Measurements from ENCODE around the gene GNB4. TPM values are rescaled to one million over a fixed set of nuclear protein-coding genes. Genes with fewer than 3 reads are reported as not detected.
A peak's percentile ranks its signal among the peaks of the same experiment; 100 is the strongest.

GNB4 gene
- total and polyA plus RNA-seq, 10 donors: 5.5 to 47.5 (median 41.5) TPM

DNA sequence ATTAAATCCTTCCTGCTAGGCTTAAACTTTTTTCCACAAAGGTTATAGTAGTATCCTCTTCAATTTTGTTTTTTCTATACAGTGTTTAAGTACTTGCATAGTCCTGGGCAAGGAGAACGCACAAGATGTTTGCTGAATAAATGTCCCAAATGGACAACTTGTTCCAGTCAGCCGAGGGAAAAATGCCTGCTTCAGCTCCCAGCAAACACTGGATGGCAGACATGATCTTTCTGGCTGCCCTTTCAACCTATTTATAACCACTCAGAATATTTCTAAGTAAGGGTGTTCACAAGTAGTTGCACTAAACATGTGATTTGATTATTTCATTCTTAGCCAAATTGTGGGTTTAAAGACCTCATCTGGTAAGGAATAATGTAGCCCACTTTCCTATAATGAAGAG lies 29.8 kb downstream of the GNB4 start:
- DNase-seq: no peak
- WGBS, 5 donors: 58 to 71% (median 69%) methylated on average over 2 of the region's 2 CpGs
- H3K36me3 ChIP-seq: peaks cover 0 to 84% (median 24%) of the 10 kb centered on the region in 6 donors

DNA sequence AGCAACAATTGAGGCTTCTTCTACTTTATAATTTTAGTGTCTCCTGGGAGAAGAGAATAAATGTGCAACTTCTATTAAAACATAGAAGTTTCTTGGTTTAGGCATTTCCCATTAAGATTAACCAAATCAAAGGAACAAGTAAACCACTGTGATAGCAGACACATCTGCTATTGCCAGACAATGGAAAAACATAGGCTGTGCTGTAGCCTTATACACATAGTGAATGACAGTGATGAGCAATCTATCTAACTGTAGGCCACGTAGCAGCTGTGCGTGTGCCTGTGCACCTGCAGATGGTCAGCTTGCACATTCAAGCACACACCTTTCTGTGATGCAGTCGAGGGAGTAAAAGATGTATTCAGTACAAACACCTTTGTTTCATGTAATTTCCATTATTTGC lies 32.7 kb downstream of the GNB4 start:
- TF ChIP-seq POLR2AphosphoS5 (IDR thresholded peaks at IDR 0.05): peak in 1 of 3 donors; percentile 10
- TF ChIP-seq, protein P1, sequence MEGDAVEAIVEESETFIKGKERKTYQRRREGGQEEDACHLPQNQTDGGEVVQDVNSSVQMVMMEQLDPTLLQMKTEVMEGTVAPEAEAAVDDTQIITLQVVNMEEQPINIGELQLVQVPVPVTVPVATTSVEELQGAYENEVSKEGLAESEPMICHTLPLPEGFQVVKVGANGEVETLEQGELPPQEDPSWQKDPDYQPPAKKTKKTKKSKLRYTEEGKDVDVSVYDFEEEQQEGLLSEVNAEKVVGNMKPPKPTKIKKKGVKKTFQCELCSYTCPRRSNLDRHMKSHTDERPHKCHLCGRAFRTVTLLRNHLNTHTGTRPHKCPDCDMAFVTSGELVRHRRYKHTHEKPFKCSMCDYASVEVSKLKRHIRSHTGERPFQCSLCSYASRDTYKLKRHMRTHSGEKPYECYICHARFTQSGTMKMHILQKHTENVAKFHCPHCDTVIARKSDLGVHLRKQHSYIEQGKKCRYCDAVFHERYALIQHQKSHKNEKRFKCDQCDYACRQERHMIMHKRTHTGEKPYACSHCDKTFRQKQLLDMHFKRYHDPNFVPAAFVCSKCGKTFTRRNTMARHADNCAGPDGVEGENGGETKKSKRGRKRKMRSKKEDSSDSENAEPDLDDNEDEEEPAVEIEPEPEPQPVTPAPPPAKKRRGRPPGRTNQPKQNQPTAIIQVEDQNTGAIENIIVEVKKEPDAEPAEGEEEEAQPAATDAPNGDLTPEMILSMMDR (IDR thresholded peaks at IDR 0.05 in 8 of 11, conservative IDR thresholded peaks at IDR 0.05 in 3 of 11): no peak
- no peak overlapping the region for H3K27ac ChIP-seq
- H3K4me3 ChIP-seq: no peak overlapping the region
- H3K9me3 ChIP-seq: no peaks in the 10 kb centered on the region
- H3K36me3 ChIP-seq: peaks cover 0 to 80% (median 16%) of the 10 kb centered on the region in 6 donors
- 82 to 91% (median 87%) methylated on average over 3 of the region's 3 CpGs for WGBS, 5 donors
- intact Hi-C loops (cut with DNase I; ENCODE audit: low total_unique reads): no loop called here
- no peaks in the 10 kb centered on the region for H3K27me3 ChIP-seq (replicated peaks in 1 of 7)
- DNase-seq: no peak
- peaks cover 0 to 5% (median 0%) of the 10 kb centered on the region in 6 donors for H3K4me1 ChIP-seq

More for the DNA sequence above, 29.8 kb downstream of the GNB4 start:
- TF ChIP-seq, protein P1 (IDR thresholded peaks at IDR 0.05 in 8 of 11, conservative IDR thresholded peaks at IDR 0.05 in 3 of 11): peak in 8 of 11 experiments; percentile 16 to 43 (median 40)
- no peak for TF ChIP-seq POLR2A (IDR thresholded peaks at IDR 0.05)
- no peak for TF ChIP-seq POLR2AphosphoS5 (IDR thresholded peaks at IDR 0.05)
- H3K27me3 ChIP-seq (replicated peaks in 1 of 7): no peaks in the 10 kb centered on the region
- H3K4me1 ChIP-seq: peaks cover 0 to 5% (median 0%) of the 10 kb centered on the region in 6 donors
- no peak overlapping the region for H3K4me3 ChIP-seq
- intact Hi-C loops (cut with DNase I; ENCODE audit: low total_unique reads): no loop called here
- no peak overlapping the region for H3K27ac ChIP-seq
- H3K9me3 ChIP-seq: no peaks in the 10 kb centered on the region

DNA sequence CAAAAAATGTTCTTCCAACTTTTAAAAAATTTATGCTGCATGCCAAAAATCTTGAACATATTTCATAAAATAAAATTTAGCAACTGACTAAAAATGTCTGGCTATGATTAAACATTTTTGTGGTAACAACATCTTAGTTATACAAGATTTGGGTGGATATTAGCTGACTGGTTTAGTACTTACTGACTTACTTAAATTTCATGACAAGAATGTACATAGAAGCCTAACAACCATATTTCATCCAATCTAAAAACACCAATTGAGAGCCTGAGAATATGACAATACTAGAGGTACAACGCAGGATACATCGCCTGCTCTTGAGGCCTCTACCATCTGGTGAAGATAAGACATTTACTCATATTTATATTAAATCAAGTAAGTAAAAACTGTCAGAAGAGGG lies 34.6 kb downstream of the GNB4 start:
- WGBS, 5 donors: 86 to 100% (median 98%) methylated on average over 2 of the region's 2 CpGs

DNA sequence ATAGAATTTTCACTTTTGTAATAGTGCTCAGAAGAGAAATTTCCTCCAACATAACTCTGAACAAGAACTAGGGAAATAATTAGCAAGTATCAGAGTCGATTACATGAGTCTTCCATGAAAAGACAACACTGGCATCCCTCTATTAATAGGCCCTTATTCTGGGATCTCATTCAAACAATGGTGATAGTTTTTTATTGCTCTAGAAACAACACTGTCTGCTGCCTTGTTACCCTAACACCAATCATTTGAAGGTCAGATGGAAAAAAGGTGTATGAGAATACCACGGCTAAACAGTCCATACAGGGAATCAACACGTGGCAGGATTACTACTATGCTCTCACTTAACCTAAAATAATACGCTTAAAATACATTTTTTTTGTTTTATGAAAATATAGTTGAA lies 35.9 kb downstream of the GNB4 start:
- no peaks in the 10 kb centered on the region for H3K9me3 ChIP-seq
- no peak overlapping the region for H3K27ac ChIP-seq
- no peak overlapping the region for H3K4me3 ChIP-seq
- 88 to 97% (median 94%) methylated on average over 4 of the region's 4 CpGs for WGBS, 5 donors
- no peaks in the 10 kb centered on the region for H3K4me1 ChIP-seq
- H3K36me3 ChIP-seq: peaks cover 0 to 86% (median 25%) of the 10 kb centered on the region in 6 donors
- no peak for DNase-seq
- TF ChIP-seq POLR2A (IDR thresholded peaks at IDR 0.05) (no peak), POLR2AphosphoS5 (IDR thresholded peaks at IDR 0.05) (no peak)
- TF ChIP-seq, protein P1 (IDR thresholded peaks at IDR 0.05 in 8 of 11, conservative IDR thresholded peaks at IDR 0.05 in 3 of 11): no peak
- no peaks in the 10 kb centered on the region for H3K27me3 ChIP-seq (replicated peaks in 1 of 7)
- intact Hi-C loops (cut with DNase I; ENCODE audit: low total_unique reads): no loop called here

More for the DNA sequence above, 34.6 kb downstream of the GNB4 start:
- H3K36me3 ChIP-seq: peaks cover 0 to 82% (median 25%) of the 10 kb centered on the region in 6 donors
- H3K27me3 ChIP-seq (replicated peaks in 1 of 7): no peaks in the 10 kb centered on the region
- DNase-seq: no peak
- peaks cover 0 to 1% (median 0%) of the 10 kb centered on the region in 6 donors for H3K4me1 ChIP-seq
- H3K9me3 ChIP-seq: no peaks in the 10 kb centered on the region
- TF ChIP-seq POLR2AphosphoS5 (IDR thresholded peaks at IDR 0.05) (no peak), POLR2A (IDR thresholded peaks at IDR 0.05) (no peak)
- TF ChIP-seq, protein P1 (IDR thresholded peaks at IDR 0.05 in 8 of 11, conservative IDR thresholded peaks at IDR 0.05 in 3 of 11): no peak
- no peak overlapping the region for H3K27ac ChIP-seq
- intact Hi-C loops (cut with DNase I; ENCODE audit: low total_unique reads): no loop called here
- no peak overlapping the region for H3K4me3 ChIP-seq
